Nephron progenitor cell (in vitro differentiated cells): ENCODE data around the gene MRPL1.

Experiments used
- DNase-seq: peaks from one replicate; pipeline ENCODE4 v3.0.0; 2021
- H3K27ac Mint-ChIP-seq: 2 replicates; pipeline ENCODE4 v1.8.0; 2021; ENCODE audit warnings: mild to moderate bottlenecking, moderate library complexity, mixed read lengths
- H3K27me3 Mint-ChIP-seq: 2 replicates; pipeline ENCODE4 v1.8.0; 2021; ENCODE audit warnings: mild to moderate bottlenecking, low read depth, mixed read lengths; ENCODE audit not compliant: poor library complexity
- H3K36me3 Mint-ChIP-seq: 2 replicates; pipeline ENCODE4 v1.8.0; 2021; ENCODE audit warnings: low read depth, mixed read lengths
- H3K4me1 Mint-ChIP-seq: 2 replicates; pipeline ENCODE4 v1.8.0; 2021; ENCODE audit warnings: mixed read lengths
- H3K4me3 Mint-ChIP-seq: 2 replicates; pipeline ENCODE4 v1.8.0; 2021; ENCODE audit warnings: mild to moderate bottlenecking, moderate library complexity, mixed read lengths
- H3K9me3 Mint-ChIP-seq: 2 replicates; pipeline ENCODE4 v1.8.0; 2021; ENCODE audit warnings: mild to moderate bottlenecking, moderate library complexity, mixed read lengths
- CTCF ChIP-seq: fragments of 200-600 bp; sonication (generic); IDR thresholded peaks from 2 replicates; pipeline ENCODE4 v1.5.0; 2021; ENCODE audit warnings: antibody characterized with exemption

Gene MRPL1

GRCh38 chr4:77872723-77873445, 10.3 kb downstream of the MRPL1 start:
- Mint-ChIP-seq H3K4me1 (peaks cover 8% of the 10 kb centered on the region), H3K27ac (no peak overlapping the region), H3K27me3 (peaks cover 2% of the 10 kb centered on the region), H3K4me3 (no peak overlapping the region), H3K36me3 (peaks cover 46% of the 10 kb centered on the region), H3K9me3 (no peaks in the 10 kb centered on the region)
- no peak for DNase-seq
- TF ChIP-seq CTCF: no peak

GRCh38 chr4:77877167-77877566, 14.5 kb downstream of the MRPL1 start:
- no peak overlapping the region for H3K27ac Mint-ChIP-seq
- H3K36me3 Mint-ChIP-seq: peaks cover 62% of the 10 kb centered on the region
- DNase-seq: no peak
- no peak for TF ChIP-seq CTCF
- H3K4me3 Mint-ChIP-seq: no peak overlapping the region
- H3K4me1 Mint-ChIP-seq: no peaks in the 10 kb centered on the region
- H3K27me3 Mint-ChIP-seq: no peaks in the 10 kb centered on the region
- H3K9me3 Mint-ChIP-seq: no peaks in the 10 kb centered on the region

- no peak for TF ChIP-seq CTCF
- peaks cover 70% of the 10 kb centered on the region for H3K36me3 Mint-ChIP-seq
- no peak overlapping the region for H3K27ac Mint-ChIP-seq
- H3K4me1 Mint-ChIP-seq: no peaks in the 10 kb centered on the region
- no peaks in the 10 kb centered on the region for H3K9me3 Mint-ChIP-seq
- H3K27me3 Mint-ChIP-seq: no peaks in the 10 kb centered on the region
- no peak for DNase-seq
- no peak overlapping the region for H3K4me3 Mint-ChIP-seq
Measured at GRCh38 chr4:77877771-77878565, 15.3 kb downstream of the MRPL1 start.

- DNase-seq: no peak
- peaks cover 72% of the 10 kb centered on the region for H3K36me3 Mint-ChIP-seq
- H3K4me1 Mint-ChIP-seq: no peaks in the 10 kb centered on the region
- TF ChIP-seq CTCF: no peak
- no peaks in the 10 kb centered on the region for H3K9me3 Mint-ChIP-seq
- no peak overlapping the region for H3K4me3 Mint-ChIP-seq
- H3K27ac Mint-ChIP-seq: no peak overlapping the region
- no peaks in the 10 kb centered on the region for H3K27me3 Mint-ChIP-seq
Measured at GRCh38 chr4:77880784-77881183, 18.2 kb downstream of the MRPL1 start.

GRCh38 chr4:77881460-77882295, 19.0 kb downstream of the MRPL1 start:
- Mint-ChIP-seq H3K9me3 (no peaks in the 10 kb centered on the region), H3K4me3 (no peak overlapping the region), H3K36me3 (peaks cover 68% of the 10 kb centered on the region), H3K4me1 (no peaks in the 10 kb centered on the region), H3K27me3 (no peaks in the 10 kb centered on the region), H3K27ac (peak overlapping the region; percentile 70)
- DNase-seq: no peak
- TF ChIP-seq CTCF: no peak
